ENCODE data around the gene SLC24A4.

SLC24A4 gene

DNA sequence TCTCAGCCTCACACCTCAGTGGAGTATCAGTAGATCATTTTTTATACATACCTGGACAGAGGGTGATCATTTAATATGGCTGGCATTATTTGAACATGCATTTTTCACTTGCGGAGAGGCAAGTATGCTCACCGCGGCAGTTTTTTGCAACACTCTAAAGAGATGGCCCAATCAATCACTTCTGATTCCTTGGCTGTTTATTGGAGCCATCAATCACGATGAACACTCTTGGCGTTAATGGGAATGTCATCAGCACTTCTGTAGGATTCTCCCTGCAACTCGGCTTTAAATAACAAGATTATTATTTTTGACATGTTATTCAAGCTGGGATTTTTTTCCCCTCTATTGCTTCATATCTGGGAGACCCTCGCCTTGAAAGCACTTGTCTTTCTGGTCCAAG lies 46.9 kb upstream of the SLC24A4 start:
- H3K36me3 ChIP-seq (ENCODE audit: low read length), result no peaks in the 10 kb centered on the region
- H3K27me3 ChIP-seq (ENCODE audit: low read length), result no peaks in the 10 kb centered on the region
- no peak overlapping the region for H3K27ac ChIP-seq (ENCODE audit: low read depth, low read length)
- no peak overlapping the region for H3K4me3 ChIP-seq (ENCODE audit: insufficient read depth, low read length, poor library complexity, severe bottlenecking)
- no peak overlapping the region for H2AFZ ChIP-seq (ENCODE audit: low read depth, low read length, severe bottlenecking)
- no peaks in the 10 kb centered on the region for H3K9me2 ChIP-seq (replicated peaks; ENCODE audit: insufficient read depth, low read length)
- H3F3A ChIP-seq (ENCODE audit: insufficient read depth), result no peaks in the 10 kb centered on the region
- H3K4me2 ChIP-seq (ENCODE audit: low read depth, low read length, poor library complexity, severe bottlenecking), result no peak overlapping the region
- H3K9ac ChIP-seq (ENCODE audit: low read length), result no peak overlapping the region
- H3K79me2 ChIP-seq (ENCODE audit: insufficient read depth, low read length), result no peaks in the 10 kb centered on the region
- H3K9me3 ChIP-seq (ENCODE audit: insufficient read depth, low read length), result no peaks in the 10 kb centered on the region
- H4K20me1 ChIP-seq (ENCODE audit: low read depth, low read length), result no peaks in the 10 kb centered on the region
- TF ChIP-seq EZH2phosphoT487 (conservative IDR thresholded peaks at IDR 0.05; ENCODE audit: low read length), result no peak
- TF ChIP-seq, protein P1, sequence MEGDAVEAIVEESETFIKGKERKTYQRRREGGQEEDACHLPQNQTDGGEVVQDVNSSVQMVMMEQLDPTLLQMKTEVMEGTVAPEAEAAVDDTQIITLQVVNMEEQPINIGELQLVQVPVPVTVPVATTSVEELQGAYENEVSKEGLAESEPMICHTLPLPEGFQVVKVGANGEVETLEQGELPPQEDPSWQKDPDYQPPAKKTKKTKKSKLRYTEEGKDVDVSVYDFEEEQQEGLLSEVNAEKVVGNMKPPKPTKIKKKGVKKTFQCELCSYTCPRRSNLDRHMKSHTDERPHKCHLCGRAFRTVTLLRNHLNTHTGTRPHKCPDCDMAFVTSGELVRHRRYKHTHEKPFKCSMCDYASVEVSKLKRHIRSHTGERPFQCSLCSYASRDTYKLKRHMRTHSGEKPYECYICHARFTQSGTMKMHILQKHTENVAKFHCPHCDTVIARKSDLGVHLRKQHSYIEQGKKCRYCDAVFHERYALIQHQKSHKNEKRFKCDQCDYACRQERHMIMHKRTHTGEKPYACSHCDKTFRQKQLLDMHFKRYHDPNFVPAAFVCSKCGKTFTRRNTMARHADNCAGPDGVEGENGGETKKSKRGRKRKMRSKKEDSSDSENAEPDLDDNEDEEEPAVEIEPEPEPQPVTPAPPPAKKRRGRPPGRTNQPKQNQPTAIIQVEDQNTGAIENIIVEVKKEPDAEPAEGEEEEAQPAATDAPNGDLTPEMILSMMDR (IDR thresholded peaks at IDR 0.05; ENCODE audit: insufficient read depth, low read length, poor library complexity, severe bottlenecking), result no peak

DNA sequence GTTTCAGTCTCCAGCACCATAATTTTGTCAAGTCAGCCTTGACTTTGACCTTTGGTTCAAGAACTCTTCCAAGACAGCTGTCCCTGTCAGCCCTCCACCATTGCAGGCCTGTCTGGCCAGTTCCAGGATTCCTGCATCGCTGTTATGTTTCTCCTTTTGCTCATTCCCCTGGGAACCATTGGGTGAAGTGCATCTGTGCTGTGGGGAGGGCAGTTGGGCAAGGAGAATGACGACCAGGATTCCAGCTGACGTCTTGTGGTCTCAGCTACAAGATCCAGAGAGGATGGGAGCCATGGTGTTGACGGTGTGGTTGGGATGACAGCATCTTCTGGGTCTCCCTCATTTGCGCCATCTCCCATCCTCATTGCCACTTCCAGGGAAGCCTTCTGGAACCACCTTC lies 45.9 kb upstream of the SLC24A4 start:
- Histone ChIP-seq H3F3A (ENCODE audit: insufficient read depth) (no peaks in the 10 kb centered on the region), H3K4me2 (ENCODE audit: low read depth, low read length, poor library complexity, severe bottlenecking) (no peak overlapping the region), H4K20me1 (ENCODE audit: low read depth, low read length) (no peaks in the 10 kb centered on the region), H3K9me2 (replicated peaks; ENCODE audit: insufficient read depth, low read length) (no peaks in the 10 kb centered on the region), H3K9ac (ENCODE audit: low read length) (no peak overlapping the region), H3K4me3 (ENCODE audit: insufficient read depth, low read length, poor library complexity, severe bottlenecking) (no peak overlapping the region), H3K27me3 (ENCODE audit: low read length) (no peaks in the 10 kb centered on the region), H3K27ac (ENCODE audit: low read depth, low read length) (no peak overlapping the region), H2AFZ (ENCODE audit: low read depth, low read length, severe bottlenecking) (no peak overlapping the region), H3K36me3 (ENCODE audit: low read length) (no peaks in the 10 kb centered on the region), H3K9me3 (ENCODE audit: insufficient read depth, low read length) (no peaks in the 10 kb centered on the region), H3K79me2 (ENCODE audit: insufficient read depth, low read length) (no peaks in the 10 kb centered on the region)
- no peak for TF ChIP-seq EZH2phosphoT487 (conservative IDR thresholded peaks at IDR 0.05; ENCODE audit: low read length)
- TF ChIP-seq, protein P1 (IDR thresholded peaks at IDR 0.05; ENCODE audit: insufficient read depth, low read length, poor library complexity, severe bottlenecking), result no peak

DNA sequence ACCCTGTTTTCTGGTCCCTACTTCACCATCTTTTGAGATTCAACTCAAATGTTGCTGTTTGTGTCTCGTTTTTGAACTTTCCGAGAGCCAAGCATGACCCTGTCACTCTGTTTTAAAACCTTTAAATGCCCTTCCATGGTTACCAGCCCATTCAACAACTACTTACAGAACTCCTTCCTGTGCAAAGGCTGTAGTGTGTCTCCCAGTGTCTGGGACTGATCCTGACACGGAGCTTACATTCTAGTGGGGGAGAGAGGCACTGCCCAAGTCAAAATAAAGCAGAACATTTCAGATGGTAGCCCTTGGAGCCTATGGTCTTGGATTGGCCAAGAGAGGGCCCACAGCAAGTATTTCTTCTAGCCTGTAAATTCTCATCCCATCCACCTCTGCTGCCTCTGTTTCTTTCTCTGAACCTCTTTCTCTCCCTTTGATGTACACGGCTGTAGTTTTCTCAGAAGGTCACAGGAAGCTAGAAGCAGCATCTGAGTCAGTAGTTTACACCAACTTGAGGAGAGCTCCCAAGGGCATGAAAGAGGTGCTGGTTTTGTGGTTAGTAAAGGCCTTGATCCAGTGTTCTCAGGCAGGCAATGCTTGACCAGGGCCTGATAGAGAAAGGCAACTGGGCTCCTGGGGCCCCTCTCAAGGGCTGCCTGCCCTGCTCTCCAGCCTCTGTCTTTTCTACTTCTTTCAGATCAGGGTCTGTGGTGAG lies 42.3 kb upstream of the SLC24A4 start:
- Histone ChIP-seq H3K9ac (ENCODE audit: low read length) (no peak overlapping the region), H3K9me3 (ENCODE audit: insufficient read depth, low read length) (no peaks in the 10 kb centered on the region), H4K20me1 (ENCODE audit: low read depth, low read length) (no peaks in the 10 kb centered on the region), H3K79me2 (ENCODE audit: insufficient read depth, low read length) (no peaks in the 10 kb centered on the region), H3F3A (ENCODE audit: insufficient read depth) (no peaks in the 10 kb centered on the region), H3K36me3 (ENCODE audit: low read length) (no peaks in the 10 kb centered on the region), H3K27me3 (ENCODE audit: low read length) (no peaks in the 10 kb centered on the region), H3K4me2 (ENCODE audit: low read depth, low read length, poor library complexity, severe bottlenecking) (no peak overlapping the region), H3K27ac (ENCODE audit: low read depth, low read length) (no peak overlapping the region), H3K9me2 (replicated peaks; ENCODE audit: insufficient read depth, low read length) (no peaks in the 10 kb centered on the region), H3K4me3 (ENCODE audit: insufficient read depth, low read length, poor library complexity, severe bottlenecking) (no peak overlapping the region), H2AFZ (ENCODE audit: low read depth, low read length, severe bottlenecking) (no peak overlapping the region)
- no peak for TF ChIP-seq EZH2phosphoT487 (conservative IDR thresholded peaks at IDR 0.05; ENCODE audit: low read length)
- TF ChIP-seq, protein P1 (IDR thresholded peaks at IDR 0.05; ENCODE audit: insufficient read depth, low read length, poor library complexity, severe bottlenecking), result no peak
